Stimulated activated CD8-positive, alpha-beta memory T cell treated with anti-CD3 and anti-CD28 coated beads, Interleukin-15, amount 100 ng/mL, for 1 hour (primary cell): ENCODE measurements around the gene CDK1.
"Not testable (repeated sequence)": the region's sequence is repeated elsewhere in the genome, so short reads cannot be mapped to it uniquely, and the experiment has no call there.

ENCODE experiments used
- DNase-seq: peaks from one replicate; pipeline ENCODE4 v3.0.0-alpha.2; 2020; ENCODE audit warnings: low read depth

Gene CDK1

GRCh38 chr10:60817398-60817805 lies 39.1 kb downstream of the CDK1 start:
- DNase-seq: no peak

- DNase-seq: no peak
These were observed 40.0 kb downstream of the CDK1 start for GRCh38 chr10:60818134-60818770.

GRCh38 chr10:60819271-60819670 lies 41.0 kb downstream of the CDK1 start:
- no peak for DNase-seq

- DNase-seq: no peak
These were observed 41.9 kb downstream of the CDK1 start for GRCh38 chr10:60820093-60820754.

GRCh38 chr10:60821656-60822055 lies 43.4 kb downstream of the CDK1 start:
- DNase-seq: no peak

GRCh38 chr10:60822809-60823208 lies 44.5 kb downstream of the CDK1 start:
- DNase-seq: no peak

GRCh38 chr10:60823324-60823723 lies 45.0 kb downstream of the CDK1 start:
- no peak for DNase-seq

GRCh38 chr10:60825520-60825919 lies 47.2 kb downstream of the CDK1 start:
- DNase-seq: no peak

GRCh38 chr10:60827791-60828488 lies 49.7 kb downstream of the CDK1 start:
- no peak for DNase-seq

- DNase-seq: no peak
These were observed 50.2 kb downstream of the CDK1 start for GRCh38 chr10:60828489-60828852.

GRCh38 chr10:60832136-60832535 lies 53.9 kb downstream of the CDK1 start:
- DNase-seq: not testable (repeated sequence)

- no peak for DNase-seq
These were observed 56.1 kb downstream of the CDK1 start for GRCh38 chr10:60834401-60834800.

GRCh38 chr10:60835049-60835448 lies 56.8 kb downstream of the CDK1 start:
- DNase-seq: no peak

GRCh38 chr10:60841227-60841626 lies 62.9 kb downstream of the CDK1 start:
- not testable (repeated sequence) for DNase-seq

- DNase-seq: no peak
These were observed 64.4 kb downstream of the CDK1 start for GRCh38 chr10:60842694-60843093.
